MCF 10A (cell line): ENCODE measurements around the gene DEDD2. TPM values are rescaled to one million over a fixed set of nuclear protein-coding genes. Genes with fewer than 3 reads are reported as not detected.
"Not testable (repeated sequence)": the region's sequence is repeated elsewhere in the genome, so short reads cannot be mapped to it uniquely, and the experiment has no call there.

ENCODE experiments used
- Bru-seq: library from RNA; stranded (reverse); fragments of 400-500 nt; gene quantifications from one replicate; lab custom pipeline; 2021; lab: Mats Ljungman, UMichigan
- BruChase-seq, 2 experiments: library from RNA; stranded (reverse); fragments of 400-500 nt; gene quantifications; one replicate each; lab custom pipeline; 2021; lab: Mats Ljungman, UMichigan
- BruUV-seq: library from RNA; stranded (reverse); fragments of 400-500 nt; replicated peaks from 2 replicates; lab custom pipeline; 2021; lab: Mats Ljungman, UMichigan
- CTCF ChIA-PET: fragments of 300-600 bp; sonication (Branson Sonifier 250); formaldehyde crosslinking; extraction: SDS; loops from one replicate; lab custom pipeline; 2021; ENCODE audit warnings: antibody characterized with exemption, inconsistent platforms; lab: Yijun Ruan, JAX
- POLR2A ChIA-PET: fragments of 300-600, 350-650 bp; sonication (Branson Sonifier 250); formaldehyde crosslinking; extraction: SDS; loops from one replicate; lab custom pipeline; 2020; ENCODE audit warnings: antibody characterized with exemption, inconsistent platforms; lab: Yijun Ruan, JAX
- DNase-seq: peaks from one replicate; pipeline ENCODE4 v3.0.0-alpha.2; 2018; ENCODE audit not compliant: unreplicated experiment
- H3K27ac Mint-ChIP-seq: one replicate; pipeline ENCODE4 v1.8.0; 2022; ENCODE audit warnings: mild to moderate bottlenecking, low read depth, mixed read lengths; ENCODE audit not compliant: unreplicated experiment
- H3K27me3 Mint-ChIP-seq: one replicate; pipeline ENCODE4 v1.8.0; 2022; ENCODE audit warnings: mixed read lengths; ENCODE audit not compliant: insufficient read depth, unreplicated experiment
- H3K36me3 Mint-ChIP-seq: one replicate; pipeline ENCODE4 v1.8.0; 2022; ENCODE audit warnings: mild to moderate bottlenecking, moderate library complexity, mixed read lengths; ENCODE audit not compliant: insufficient read depth, unreplicated experiment
- H3K4me1 Mint-ChIP-seq: one replicate; pipeline ENCODE4 v1.8.0; 2022; ENCODE audit warnings: mixed read lengths; ENCODE audit not compliant: insufficient read depth, unreplicated experiment
- H3K4me3 Mint-ChIP-seq: one replicate; pipeline ENCODE4 v1.8.0; 2022; ENCODE audit warnings: mild to moderate bottlenecking, moderate library complexity, mixed read lengths; ENCODE audit not compliant: unreplicated experiment
- H3K9me3 Mint-ChIP-seq: one replicate; pipeline ENCODE4 v1.8.0; 2022; ENCODE audit warnings: mixed read lengths; ENCODE audit not compliant: unreplicated experiment
- intact Hi-C: fragments of 100-400 bp; cut with micrococcal nuclease; formaldehyde crosslinking; loops from 2 replicates; pipeline ENCODE4 v1.14.1; 2022
- long read RNA-seq: library from polyadenylated mRNA; stranded (forward); transcript quantifications from one replicate; pipeline ENCODE4 v2.0.0, GENCODE V29; 2022
- total RNA-seq: library from RNA; stranded (reverse); gene quantifications from 2 replicates; pipeline ENCODE4 v1.2.3, GENCODE V29; 2022
- TF ChIP-seq, protein P1 (sequence below): fragments of 200-600 bp; IDR thresholded peaks from one replicate; pipeline ENCODE4 v1.8.0; 2022; ENCODE audit warnings: antibody characterized with exemption, mild to moderate bottlenecking; ENCODE audit not compliant: unreplicated experiment

The DEDD2 gene, protein sequence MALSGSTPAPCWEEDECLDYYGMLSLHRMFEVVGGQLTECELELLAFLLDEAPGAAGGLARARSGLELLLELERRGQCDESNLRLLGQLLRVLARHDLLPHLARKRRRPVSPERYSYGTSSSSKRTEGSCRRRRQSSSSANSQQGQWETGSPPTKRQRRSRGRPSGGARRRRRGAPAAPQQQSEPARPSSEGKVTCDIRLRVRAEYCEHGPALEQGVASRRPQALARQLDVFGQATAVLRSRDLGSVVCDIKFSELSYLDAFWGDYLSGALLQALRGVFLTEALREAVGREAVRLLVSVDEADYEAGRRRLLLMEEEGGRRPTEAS
- total RNA-seq (28.5 and 31.2 TPM in 2 replicates), Bru-seq, nascent RNA (percentile 61 among the genes with signal in this experiment), BruChase-seq, experiment 1, labeled RNA remaining after a 6-hour chase (percentile 55 among the genes with signal in this experiment), BruChase-seq, experiment 2, labeled RNA remaining after a 2-hour chase (percentile 66 among the genes with signal in this experiment)
- long read RNA-seq, transcript DEDD2-203 (4 exons, 1,586 nt) = minor isoform, 9 of 136 reads
- long read RNA-seq, transcript DEDD2-205 (5 exons, 1,183 nt) = major isoform, 40 of 136 reads
- long read RNA-seq, partial matches to known transcripts = 4 of 136 reads
- long read RNA-seq, other reads (novel, unspliced or antisense) = 78 of 136 reads

DNA sequence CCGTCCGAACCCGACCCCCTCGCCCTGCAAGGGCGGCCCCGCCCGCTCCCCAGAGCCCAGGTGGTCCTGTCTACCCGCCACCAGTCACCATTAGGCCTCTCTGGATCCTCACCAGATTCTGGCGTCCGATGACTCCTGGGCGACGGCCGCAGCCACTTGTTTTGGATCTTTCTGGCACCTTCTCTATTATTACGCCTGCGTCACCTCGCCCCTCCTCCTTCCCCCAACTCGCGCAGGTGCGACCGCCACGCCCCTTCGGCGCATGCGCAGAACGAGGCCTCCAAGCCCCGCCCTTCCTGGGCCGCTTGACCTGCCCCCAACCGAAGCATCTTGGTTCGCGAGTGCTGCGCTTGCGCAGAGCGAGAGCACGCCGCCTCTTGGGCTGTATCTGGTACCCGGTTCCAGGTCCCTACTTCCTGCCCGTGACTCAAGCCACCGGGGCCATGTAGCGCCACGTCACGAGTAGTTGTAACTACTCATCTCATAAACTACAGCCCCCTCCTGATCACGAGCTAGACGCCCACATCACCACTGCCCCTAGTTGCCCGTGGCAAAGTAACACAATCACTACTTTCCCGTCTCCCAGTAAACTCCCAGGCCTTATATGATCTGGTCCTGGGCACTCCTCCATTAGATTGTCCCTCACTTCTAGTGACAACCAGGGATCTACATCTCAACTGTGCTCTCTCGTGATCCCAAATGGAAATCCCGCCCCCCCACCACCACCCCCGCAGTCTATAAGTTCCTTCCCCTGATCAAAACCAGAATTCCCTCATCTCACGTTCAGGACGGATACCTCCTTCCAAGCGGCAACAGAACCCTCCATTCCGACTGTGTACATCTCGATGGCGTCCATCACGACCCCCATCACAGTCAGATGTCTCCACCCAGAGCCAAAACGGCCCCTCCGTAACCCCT, at the start of gene DEDD2:
TSS of gene DEDD2 (minus strand) at position 158 of the 918 bp plus-strand sequence. CDS start 670 bp downstream, outside the sequence.
- POLR2A ChIA-PET = interaction anchor here (0.6 to 4.7 kb wide), 12 partner anchors 11 to 334 kb away, joined by 3 to 47 read pairs (median 5); partner anchors contain the start of gene GSK3A
- Mint-ChIP-seq H3K4me1 (peaks cover 28% of the 10 kb centered on the region), H3K9me3 (no peaks in the 10 kb centered on the region), H3K27me3 (no peaks in the 10 kb centered on the region), H3K36me3 (peaks cover 48% of the 10 kb centered on the region), H3K4me3 (peak within 1 kb of the TSS; percentile 84), H3K27ac (peak within 1 kb of the TSS; percentile 93)
- intact Hi-C loops = no loop called here
- CTCF ChIA-PET = interaction anchor here (0.5 to 2.8 kb wide), 6 partner anchors 12 to 798 kb away, joined by 3 to 20 read pairs (median 4); partner anchors contain the start of gene RABAC1
- DNase-seq = peak; percentile 98
- BruUV-seq = no TSS peak
- TF ChIP-seq, protein P1, sequence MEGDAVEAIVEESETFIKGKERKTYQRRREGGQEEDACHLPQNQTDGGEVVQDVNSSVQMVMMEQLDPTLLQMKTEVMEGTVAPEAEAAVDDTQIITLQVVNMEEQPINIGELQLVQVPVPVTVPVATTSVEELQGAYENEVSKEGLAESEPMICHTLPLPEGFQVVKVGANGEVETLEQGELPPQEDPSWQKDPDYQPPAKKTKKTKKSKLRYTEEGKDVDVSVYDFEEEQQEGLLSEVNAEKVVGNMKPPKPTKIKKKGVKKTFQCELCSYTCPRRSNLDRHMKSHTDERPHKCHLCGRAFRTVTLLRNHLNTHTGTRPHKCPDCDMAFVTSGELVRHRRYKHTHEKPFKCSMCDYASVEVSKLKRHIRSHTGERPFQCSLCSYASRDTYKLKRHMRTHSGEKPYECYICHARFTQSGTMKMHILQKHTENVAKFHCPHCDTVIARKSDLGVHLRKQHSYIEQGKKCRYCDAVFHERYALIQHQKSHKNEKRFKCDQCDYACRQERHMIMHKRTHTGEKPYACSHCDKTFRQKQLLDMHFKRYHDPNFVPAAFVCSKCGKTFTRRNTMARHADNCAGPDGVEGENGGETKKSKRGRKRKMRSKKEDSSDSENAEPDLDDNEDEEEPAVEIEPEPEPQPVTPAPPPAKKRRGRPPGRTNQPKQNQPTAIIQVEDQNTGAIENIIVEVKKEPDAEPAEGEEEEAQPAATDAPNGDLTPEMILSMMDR = no peak

DNA sequence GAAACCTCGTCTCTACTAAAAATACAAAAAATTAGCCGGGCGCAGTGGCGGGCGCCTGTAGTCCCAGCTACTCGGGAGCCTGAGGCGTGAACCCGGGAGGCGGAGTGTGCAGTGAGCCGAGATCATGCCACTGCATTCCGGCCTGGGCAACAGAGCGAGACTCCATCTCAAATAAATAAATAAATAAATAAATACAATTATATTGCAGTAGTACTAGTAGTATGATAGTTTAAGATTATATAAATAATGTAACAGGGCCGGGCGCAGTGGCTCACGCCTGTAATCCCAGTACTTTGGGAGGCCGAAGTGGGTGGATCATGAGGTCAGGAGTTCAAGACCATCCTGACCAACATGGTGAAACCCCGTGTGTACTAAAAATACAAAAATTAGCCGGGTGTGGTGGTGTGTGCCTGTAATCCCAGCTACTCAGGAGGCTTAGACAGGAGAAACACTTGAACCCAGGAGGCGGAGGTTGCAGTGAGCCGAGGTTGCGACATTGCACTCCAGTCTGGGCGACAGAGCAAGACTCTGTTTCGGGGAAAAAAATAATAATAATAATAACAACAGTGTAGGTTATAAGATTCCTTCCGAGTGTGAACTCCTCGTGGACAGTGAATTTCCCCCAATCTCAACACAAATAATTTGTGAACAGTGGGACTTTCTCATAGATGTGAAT, 49.6 kb upstream of the DEDD2 start:
- H3K4me3 Mint-ChIP-seq, DNase-seq, H3K27me3 Mint-ChIP-seq, intact Hi-C loops, H3K27ac Mint-ChIP-seq, BruUV-seq, H3K9me3 Mint-ChIP-seq: not testable (repeated sequence)
- ChIA-PET CTCF (interaction anchor here (1.7 kb wide), 1 partner anchor 13 kb away, joined by 5 read pairs; no protein-coding TSS in a partner anchor), POLR2A (interaction anchor here (0.7 to 2.1 kb wide), 7 partner anchors 9 to 23 kb away, joined by 3 to 10 read pairs (median 3); partner anchors contain the start of gene ERF)
- H3K36me3 Mint-ChIP-seq = peaks cover 10% of the 10 kb centered on the region
- H3K4me1 Mint-ChIP-seq = peaks cover 23% of the 10 kb centered on the region

DNA sequence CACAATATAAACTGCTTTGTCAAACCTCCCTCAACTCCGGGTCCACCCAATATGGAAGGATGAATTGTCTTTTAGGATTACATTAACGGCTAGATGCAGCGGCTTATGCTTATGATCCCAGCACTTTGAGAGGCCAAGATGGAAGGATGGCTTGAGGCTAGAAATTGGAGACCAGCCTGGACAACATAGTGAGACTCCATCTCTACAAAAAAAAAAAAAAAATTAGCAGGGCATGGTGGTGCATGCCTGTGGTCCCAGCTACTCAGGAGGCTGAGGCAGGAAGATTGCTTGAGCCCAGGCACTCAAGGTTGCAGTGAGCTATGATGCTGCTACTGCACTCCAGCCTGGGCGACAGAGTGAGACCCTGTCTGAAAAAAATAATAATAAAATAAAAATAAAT, 48.6 kb upstream of the DEDD2 start:
- H3K4me1 Mint-ChIP-seq = peaks cover 19% of the 10 kb centered on the region
- CTCF ChIA-PET = interaction anchor here (0.5 to 1.7 kb wide), 4 partner anchors 14 to 173 kb away, joined by 3 to 5 read pairs (median 3); no protein-coding TSS in a partner anchor

DNA sequence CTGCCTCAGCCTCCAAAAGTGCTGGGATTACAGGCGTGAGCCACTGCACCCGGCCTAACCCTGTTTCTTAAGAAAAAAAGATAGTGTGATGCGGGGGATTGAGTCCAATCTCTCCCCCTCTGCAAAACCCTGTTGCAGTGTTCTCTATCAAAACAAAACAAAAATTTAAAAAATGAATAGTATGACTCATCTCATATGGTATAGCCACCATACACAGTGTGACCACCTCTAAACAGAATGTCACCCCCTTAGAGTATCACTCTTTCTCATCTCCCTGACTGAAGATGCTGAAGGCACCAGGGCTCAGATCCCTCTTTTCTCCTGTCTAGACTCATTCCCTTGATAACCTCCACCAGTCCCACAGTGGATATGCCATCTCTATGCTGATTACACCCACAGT, 44.3 kb upstream of the DEDD2 start:
- Mint-ChIP-seq H3K36me3 (no peaks in the 10 kb centered on the region), H3K9me3 (no peaks in the 10 kb centered on the region), H3K4me3 (no peak overlapping the region), H3K27ac (no peak overlapping the region), H3K27me3 (no peaks in the 10 kb centered on the region), H3K4me1 (no peaks in the 10 kb centered on the region)
- CTCF ChIA-PET = interaction anchor here (0.9 to 2.2 kb wide), 2 partner anchors 16 to 18 kb away, joined by 3 to 11 read pairs; no protein-coding TSS in a partner anchor
- intact Hi-C loops = no loop called here
- POLR2A ChIA-PET = interaction anchor here (0.7 kb wide), 1 partner anchor 18 kb away, joined by 3 read pairs; no protein-coding TSS in a partner anchor
- DNase-seq = no peak
- no TSS peak for BruUV-seq
- TF ChIP-seq, protein P1 = no peak

More for the DNA sequence above, 48.6 kb upstream of the DEDD2 start:
- H3K9me3 Mint-ChIP-seq, H3K36me3 Mint-ChIP-seq, H3K4me3 Mint-ChIP-seq, H3K27me3 Mint-ChIP-seq, intact Hi-C loops, BruUV-seq, H3K27ac Mint-ChIP-seq, DNase-seq: not testable (repeated sequence)
- POLR2A ChIA-PET = interaction anchor here (1.2 to 2.1 kb wide), 2 partner anchors 10 to 22 kb away, joined by 3 to 10 read pairs; partner anchors contain the start of gene ERF

DNA sequence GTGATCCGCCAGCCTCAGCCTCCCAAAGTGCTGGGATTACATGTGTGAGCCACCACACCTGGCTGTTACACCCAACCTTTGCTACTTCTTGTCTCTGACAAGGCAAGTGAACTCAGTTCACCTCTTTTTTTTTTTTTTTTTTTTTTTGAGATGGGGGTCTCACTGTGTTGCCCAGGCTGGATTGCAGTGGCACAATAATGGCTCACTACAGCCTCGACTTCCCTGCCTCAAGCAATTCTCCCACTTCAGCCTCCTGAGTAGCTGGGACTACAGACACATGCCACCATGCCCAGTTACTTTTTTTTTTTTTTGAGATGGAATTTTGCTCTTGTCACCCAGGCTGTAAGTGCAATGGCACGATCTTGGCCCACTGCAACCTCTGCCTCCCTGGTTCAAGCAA, 40.4 kb upstream of the DEDD2 start:
- H3K4me3 Mint-ChIP-seq, BruUV-seq, H3K9me3 Mint-ChIP-seq, H3K27me3 Mint-ChIP-seq, H3K4me1 Mint-ChIP-seq, DNase-seq, intact Hi-C loops, H3K36me3 Mint-ChIP-seq, H3K27ac Mint-ChIP-seq: not testable (repeated sequence)
- POLR2A ChIA-PET = interaction anchor here (0.8 to 1.1 kb wide), 3 partner anchors 9 to 13 kb away, joined by 3 to 6 read pairs (median 3); no protein-coding TSS in a partner anchor
- CTCF ChIA-PET = interaction anchor here (1.1 kb wide), 1 partner anchor 145 kb away, joined by 4 read pairs; no protein-coding TSS in a partner anchor
